ENCODE measurements around the gene CELSR2.
"Not testable (repeated sequence)": the region's sequence is repeated elsewhere in the genome, so short reads cannot be mapped to it uniquely, and the experiment has no call there.

Gene CELSR2, protein sequence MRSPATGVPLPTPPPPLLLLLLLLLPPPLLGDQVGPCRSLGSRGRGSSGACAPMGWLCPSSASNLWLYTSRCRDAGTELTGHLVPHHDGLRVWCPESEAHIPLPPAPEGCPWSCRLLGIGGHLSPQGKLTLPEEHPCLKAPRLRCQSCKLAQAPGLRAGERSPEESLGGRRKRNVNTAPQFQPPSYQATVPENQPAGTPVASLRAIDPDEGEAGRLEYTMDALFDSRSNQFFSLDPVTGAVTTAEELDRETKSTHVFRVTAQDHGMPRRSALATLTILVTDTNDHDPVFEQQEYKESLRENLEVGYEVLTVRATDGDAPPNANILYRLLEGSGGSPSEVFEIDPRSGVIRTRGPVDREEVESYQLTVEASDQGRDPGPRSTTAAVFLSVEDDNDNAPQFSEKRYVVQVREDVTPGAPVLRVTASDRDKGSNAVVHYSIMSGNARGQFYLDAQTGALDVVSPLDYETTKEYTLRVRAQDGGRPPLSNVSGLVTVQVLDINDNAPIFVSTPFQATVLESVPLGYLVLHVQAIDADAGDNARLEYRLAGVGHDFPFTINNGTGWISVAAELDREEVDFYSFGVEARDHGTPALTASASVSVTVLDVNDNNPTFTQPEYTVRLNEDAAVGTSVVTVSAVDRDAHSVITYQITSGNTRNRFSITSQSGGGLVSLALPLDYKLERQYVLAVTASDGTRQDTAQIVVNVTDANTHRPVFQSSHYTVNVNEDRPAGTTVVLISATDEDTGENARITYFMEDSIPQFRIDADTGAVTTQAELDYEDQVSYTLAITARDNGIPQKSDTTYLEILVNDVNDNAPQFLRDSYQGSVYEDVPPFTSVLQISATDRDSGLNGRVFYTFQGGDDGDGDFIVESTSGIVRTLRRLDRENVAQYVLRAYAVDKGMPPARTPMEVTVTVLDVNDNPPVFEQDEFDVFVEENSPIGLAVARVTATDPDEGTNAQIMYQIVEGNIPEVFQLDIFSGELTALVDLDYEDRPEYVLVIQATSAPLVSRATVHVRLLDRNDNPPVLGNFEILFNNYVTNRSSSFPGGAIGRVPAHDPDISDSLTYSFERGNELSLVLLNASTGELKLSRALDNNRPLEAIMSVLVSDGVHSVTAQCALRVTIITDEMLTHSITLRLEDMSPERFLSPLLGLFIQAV (N-terminal part only)

DNA sequence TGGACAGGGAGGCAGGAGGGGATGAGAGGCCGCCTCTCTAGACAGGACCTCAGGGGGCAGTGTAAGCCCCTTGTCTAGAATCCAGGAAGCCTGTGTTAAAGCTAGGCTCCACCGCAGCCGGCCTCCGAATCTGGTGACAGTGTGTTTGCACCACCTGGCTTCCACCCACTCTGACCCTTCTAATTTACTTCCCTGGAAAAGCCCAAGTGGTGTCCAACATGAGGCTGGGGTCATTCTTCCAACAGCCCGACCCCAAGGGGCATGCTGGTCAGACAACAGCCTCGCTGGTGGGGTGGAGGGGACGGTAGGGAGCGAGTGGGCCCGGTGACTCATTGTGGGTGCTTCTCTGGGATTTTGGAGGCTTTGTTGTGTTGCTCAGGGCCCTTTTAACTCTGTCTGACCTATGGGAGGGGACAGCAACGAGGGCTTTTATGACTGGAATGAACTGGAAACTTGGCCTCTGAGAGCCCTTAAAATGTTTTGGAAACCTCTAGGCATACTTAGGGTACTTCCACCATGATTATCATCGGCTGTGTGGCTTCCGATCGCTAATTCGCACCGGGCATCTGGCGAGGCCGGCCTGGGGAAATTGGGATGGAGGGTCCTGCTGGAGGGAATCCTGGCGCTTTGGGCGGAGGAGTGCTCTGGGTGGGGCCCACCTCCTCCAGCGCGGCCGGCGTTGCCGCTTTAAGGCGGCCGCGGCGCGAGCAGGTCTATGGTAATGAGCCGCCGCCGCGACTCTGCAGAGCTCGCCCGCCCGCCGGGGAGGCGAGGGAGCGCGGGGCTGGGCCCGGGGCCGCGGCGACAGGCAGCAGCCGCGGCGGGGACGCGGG lies at the start of gene CELSR2:
Gene CELSR2 (plus strand): TSS at position 743 of the 833 bp plus-strand sequence. CDS start 541 bp downstream, outside the sequence.
- DNase-seq = peak; percentile 35

DNA sequence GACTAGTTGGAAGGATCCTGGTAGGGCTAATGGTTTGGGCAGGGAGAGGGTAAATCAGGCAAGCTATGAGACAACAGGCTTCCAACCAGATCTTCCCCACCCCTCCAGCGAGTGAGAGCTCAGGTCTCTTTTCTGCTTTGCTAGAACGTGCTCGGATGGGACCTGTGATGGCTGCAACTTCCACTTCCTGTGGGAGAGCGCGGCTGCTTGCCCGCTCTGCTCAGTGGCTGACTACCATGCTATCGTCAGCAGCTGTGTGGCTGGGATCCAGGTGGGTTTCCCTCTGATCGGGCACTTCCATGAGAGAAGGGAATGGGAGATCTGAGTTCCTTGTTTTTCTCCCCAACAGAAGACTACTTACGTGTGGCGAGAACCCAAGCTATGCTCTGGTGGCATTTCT lies 49.6 kb upstream of the CELSR2 start:
- no peak for DNase-seq

DNA sequence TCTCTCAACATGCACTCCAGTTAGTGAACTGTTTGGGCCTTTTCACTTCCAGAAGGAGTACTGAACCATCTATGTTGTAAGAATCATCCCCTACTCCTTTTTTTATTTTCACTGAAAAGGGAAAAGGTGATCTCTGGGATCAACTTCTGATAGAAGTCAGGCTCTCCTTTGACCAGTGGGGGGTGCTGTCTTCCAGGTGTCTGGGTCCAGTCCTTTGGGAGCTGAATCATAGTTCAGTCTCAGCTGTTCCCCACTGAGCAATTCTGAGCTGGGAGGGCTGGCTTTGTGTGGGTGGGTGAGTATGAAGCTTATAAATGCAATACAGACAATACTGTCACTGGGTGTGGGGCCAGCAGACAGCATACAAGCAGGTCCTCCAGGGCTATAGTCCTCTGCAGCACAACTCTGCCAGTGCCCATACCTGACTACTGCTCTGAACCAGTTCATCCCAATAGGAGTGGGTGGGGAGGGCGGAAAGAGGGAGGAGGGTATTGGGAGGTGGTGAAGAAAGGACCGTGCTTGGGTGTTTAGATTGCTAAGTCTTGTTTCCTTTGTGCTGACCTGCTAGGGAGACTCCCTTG lies 48.1 kb upstream of the CELSR2 start:
- DNase-seq = no peak

DNA sequence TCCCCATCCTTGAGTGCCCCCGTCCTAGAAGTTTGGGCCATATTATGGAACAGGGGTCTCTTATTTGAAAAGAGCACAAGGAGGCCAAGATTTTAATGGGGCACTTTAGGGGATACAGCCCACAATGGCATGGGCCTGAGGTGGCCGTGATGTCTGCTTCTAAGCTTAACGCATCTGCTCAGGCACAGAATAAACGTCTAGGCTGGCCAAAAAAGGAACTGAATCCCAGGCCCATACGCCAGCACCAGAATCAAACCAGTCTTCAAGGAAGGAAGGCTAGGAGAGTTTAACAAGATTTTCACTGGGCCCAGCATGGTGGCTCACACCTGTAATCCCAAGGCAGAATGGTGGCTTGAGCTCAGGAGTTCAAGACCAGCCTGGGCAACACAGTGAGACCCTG lies 44.9 kb upstream of the CELSR2 start:
- no peak for DNase-seq

DNA sequence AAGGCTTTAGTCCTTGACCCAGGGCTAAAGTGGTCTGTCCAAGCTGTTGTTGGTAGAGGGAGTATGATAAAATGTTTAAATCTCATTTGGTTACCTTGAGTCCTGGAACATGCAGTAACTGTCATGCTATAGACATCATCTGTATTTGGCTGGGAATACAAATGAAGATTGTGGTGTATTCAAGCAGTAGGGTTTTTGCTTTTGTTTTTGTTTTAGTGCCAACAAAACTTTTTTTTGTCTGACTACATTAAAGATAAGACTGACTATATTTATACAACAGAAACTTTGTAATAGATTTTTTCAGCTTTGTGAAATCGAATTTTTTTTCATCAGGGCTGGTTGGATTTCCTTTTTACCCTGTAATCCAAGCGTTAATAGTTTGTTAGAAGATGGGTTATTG lies 43.0 kb upstream of the CELSR2 start:
- no peak for DNase-seq

DNA sequence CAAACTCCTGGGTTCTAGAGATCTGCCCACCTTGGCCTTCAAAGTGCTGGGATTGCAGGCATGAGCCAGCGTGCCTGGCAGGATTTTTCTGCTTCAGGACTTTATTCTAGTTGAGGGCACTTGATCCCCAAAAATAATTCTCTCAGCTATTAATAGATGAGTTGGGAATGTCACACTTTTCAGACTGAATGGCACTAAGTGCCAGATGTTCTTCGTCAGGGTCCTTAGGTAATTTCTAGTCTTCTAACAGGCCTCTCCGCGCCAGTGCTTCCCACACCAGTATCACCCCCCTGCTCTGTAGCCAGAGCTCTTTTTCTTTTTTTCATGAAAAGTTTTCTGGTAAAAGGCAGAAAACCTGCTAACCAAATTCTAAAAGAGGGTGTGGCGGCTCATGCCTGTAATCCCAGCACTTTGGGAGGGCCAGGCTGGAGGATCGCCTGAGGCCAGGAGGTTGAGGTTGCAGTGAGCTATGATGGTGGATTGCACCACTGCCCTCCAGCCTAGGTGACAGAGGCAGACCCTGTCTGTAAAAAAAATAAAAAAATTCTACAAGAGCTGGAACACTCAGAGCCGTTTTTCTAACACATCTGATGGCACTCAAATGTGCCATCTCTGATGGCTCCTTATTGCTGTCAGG lies 41.8 kb upstream of the CELSR2 start:
- no peak for DNase-seq

DNA sequence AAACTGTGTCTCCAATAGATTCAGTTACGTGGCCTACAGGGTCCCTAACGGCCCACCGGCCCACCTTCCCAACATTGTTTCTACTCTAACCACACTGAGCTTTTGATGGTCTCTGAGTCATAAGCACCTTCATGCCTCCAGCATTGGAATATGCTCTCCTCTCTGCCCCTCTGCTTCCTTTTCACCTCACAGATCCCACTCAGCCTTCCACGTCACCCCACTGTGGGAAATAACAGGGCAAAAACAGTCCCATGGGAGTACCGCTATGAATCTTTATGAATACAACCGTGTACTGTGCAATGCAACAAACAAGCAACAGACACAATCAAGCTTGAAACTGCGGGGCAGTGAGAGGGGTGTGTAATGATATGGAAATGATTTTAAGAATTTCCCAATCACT lies 40.9 kb upstream of the CELSR2 start:
- no peak for DNase-seq

DNA sequence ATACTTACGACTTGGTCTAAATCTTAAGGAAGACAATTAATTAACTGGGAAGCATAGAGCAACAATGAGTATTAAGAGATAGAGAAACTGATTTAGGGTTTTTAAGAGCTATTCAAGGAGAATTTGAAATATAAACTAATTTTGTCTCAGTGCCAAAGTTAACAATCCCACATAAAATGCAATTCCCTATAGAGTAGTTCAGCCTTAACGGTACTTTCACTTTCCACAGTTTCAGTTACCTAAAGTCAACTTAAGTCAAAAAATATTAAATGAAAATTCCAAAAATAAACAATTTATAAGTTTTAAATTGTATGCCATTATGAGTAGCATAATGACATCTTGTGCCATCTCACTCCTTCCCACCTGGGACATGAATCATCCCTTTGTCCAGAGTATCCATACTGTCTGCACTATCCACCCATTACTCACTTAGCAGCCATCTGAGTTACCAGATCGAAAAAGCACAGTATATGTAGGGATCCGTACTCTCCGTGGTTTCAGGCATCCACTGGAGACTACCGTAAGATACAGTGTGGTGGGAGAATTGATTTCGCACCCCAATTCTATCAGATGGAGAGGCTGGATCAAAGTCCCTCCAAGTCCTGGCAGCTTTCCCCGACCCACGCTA lies 40.4 kb upstream of the CELSR2 start:
- DNase-seq = no peak

DNA sequence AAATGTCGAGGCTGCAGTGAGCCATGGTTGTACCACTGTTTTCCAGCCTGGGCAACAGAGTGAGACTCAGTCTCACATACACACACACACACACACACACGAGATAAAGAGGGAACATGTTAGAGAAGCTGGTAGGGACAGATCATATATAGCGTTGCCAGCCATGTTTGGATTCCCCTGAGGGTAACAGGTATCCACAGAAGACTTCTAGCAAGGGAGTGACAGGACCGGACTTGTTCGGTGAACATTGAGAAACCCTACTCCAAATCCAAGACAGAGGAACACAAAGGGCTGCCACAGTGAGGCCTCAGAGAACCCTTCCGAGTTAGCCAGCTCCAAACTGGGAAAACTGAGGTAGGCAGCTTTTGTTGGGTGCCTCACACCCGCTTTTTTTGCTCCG lies 39.3 kb upstream of the CELSR2 start:
- no peak for DNase-seq

DNA sequence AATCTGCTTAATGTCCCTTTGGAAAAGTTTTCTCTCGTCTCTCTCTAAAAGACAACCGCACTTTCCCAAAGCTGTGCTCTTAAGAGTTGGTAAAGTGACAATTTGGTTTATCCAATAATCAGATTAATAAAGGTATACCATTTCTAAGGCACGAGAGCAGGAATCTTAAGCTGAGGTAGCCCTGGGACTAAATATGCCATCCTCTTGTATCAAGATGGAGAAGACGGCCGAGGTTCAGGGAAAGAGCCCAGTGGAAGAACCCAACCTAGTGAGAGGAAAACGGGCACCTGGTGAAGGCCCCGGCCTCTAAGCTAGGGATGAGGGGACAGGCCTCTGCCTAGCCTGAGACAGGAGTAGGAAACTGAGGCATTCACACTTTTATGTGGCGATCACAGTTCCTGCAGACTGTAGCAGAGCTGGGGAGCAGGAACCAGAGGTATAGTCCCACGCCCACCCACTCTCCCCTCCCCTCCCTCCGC lies 36.0 kb upstream of the CELSR2 start:
- DNase-seq = no peak

DNA sequence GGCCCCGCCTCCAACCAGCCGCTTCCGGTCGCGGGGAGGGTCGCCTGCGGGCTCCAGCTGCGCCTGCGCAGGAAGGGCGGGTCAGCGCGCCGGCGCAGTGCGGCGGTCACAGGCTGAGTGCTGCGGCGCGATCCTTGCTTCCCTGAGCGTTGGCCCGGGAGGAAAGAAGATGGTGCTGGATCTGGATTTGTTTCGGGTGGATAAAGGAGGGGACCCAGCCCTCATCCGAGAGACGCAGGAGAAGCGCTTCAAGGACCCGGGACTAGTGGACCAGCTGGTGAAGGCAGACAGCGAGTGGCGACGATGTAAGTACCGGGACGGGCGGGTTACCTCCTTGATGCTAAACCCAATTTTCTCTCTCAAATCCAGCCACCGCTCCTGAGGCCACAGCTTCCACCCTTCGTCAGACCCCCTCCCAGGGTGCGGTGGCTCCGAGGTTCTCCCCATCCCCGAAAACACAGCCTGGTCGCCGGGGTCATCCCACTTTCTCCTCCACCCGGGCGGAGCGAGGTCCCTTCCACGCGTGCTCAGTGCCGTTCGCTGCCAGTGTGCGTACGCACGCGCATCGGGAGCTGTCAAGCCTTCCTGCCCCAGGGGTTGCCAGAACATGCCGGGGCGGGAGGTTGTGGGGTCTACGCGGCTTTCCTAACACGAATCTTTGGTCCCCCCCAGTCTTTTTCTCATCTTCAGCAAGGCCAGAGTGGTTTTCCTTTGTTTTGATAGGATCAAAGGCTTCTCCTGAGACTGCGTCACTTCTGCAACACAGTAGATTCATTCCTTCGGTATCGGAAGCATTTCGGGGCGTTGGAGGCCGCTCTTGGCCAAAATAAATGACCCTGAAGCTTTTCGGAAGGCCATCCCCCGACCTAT lies 35.3 kb upstream of the CELSR2 start, which contains the start of gene SARS1:
Gene SARS1 (plus strand): TSS at position 95 of the 870 bp plus-strand sequence. CDS start 75 bp downstream, at position 170.
- peak; percentile 83 for DNase-seq

DNA sequence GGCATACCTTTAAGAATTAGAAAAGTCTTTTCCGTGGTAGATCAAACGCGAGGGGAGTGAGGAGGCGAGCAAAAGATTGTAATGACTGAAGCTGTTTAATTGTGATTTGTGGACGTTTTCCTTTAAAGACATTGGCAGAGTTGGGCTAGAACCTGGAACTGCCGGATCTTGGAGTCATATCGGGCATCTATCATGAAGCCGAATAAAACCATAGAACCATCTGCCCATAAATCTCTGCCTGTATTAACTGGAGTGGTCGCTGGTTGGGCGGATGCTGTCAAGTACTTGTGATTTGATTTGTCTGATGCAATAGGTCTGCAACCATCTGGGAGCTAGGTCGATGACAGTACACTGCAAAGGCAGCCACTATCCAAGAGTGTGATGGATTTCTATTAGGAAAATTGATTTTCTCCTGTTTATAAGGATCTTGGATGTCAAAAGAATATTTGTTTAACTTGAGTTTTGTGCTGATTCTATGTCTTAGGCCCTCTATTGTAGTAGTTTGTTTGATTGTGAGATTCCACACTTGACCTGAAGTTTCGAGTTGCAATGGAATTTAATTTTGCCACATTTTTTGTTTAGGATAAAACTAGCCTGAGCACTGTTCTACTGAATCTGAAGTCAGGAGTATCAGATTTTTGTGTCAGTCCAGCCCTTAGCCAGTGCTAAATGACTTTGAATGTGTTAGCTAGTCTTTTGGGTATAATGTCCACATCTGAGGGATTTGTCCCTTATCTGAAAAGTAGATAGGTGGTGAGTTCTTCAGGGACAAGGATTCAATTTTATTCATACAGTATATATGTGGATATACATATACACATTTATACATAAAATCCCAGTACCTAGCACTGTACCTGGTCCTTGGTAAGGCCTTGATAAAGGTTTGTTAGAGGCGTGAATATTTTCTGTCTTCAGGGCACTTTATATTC lies 34.4 kb upstream of the CELSR2 start:
- DNase-seq = no peak

DNA sequence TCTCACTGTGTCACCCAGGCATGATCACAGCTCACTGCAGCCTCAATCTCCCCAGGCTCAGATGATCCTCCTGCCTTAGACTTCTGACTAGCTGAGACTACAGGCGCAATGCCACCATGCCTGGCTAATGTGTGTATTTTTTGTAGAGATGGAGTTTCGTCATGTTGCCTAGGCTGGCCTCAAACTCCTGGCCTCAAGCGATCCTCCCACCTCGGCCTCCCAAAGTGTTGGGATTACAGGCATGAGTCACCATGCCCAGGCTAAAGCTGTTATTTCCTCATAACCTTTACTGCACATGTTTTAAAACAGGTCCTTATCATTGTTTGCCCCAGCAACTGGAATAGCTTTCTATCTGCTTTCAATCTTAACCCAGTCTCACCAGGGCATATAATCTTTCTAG lies 32.7 kb upstream of the CELSR2 start:
- DNase-seq = no peak

DNA sequence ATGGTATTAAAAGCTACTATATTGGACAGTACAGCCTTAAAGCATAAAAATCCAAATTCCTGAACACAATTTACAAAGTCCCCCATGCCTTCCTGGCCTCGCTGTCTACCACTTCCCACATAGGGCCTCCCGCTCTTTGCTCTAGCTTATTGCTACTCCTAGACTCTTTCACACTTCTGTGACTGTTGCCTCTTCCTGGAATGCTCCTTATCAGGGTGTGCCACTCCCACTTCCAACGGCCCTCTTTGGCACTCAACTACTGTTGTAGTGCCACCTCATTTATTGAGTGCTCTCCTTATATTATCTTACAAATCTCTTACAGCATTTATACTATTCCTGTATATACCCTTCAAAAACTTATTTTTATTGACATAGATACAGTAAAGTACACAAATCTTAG lies 30.8 kb upstream of the CELSR2 start:
- DNase-seq = no peak

DNA sequence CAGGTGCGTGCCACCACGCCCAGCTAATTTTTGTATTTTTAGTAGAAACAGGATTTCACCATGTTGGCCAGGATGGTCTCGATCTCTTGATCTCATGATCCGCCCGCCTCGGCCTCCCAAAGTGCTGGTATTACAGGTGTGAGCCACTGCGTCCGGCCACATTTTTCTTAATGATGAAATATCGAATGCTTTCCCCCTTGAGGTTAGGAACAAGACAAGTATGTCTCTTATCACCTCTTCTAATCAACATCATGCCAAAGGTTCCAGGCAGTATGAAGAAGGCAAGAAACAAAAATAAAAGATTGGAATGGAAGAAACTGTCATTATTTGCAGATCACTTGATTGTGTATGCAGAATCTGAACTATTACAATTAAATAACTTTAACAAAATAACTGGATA lies 28.1 kb upstream of the CELSR2 start:
- DNase-seq = not testable (repeated sequence)

DNA sequence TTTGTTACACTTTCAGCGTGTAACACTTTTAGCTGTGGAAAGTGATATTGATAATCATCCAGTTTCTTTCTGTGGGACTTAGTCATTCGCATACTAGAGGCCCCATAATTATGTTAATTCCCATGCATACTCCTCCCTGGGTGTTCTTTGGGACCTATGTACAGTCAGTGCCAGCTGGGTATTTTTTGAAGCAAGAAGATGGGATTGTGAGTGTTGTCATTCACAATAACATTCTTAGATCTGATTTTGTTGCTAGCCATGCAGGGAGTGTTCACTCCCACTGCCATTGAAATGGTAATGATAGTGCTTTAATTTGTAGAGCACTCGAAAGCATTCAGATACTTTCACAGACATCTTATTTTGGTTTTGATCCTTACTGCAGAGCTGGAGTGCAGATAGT lies 24.0 kb upstream of the CELSR2 start:
- DNase-seq = no peak

DNA sequence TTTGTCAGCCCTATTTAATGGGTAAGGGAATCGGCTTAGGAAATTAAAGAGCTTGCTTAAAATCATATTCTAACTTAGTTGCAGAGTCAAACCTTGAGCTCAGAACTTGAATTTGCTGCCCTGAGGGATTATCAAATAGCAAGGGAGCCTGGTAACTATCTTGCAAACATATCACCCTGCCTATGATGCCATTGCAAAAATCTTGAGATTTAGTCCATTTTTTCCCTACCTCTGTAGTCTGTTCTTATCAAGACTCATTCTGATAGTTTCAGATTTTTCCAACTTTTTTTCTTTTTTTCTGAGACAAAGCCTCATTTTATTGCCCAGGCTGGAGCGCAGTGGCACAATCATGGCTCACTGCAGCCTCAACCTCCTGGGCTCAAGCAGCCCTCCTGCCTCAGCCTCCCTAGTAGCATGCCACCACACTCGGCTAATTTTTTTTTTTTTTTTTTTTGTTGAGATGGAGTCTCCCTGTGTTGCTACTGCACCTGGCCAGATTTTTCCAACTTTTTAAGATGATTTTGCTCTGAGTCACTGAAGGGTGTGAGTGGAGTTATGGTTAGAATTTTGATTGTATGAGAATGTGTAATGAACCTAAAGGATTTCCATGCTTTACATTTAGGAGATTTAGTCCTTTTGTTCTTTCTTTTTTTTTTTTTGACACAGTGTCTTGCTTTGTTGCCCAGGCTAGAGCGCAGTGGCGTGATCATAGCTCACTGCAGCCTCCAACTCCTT lies 23.5 kb upstream of the CELSR2 start:
- DNase-seq = no peak

DNA sequence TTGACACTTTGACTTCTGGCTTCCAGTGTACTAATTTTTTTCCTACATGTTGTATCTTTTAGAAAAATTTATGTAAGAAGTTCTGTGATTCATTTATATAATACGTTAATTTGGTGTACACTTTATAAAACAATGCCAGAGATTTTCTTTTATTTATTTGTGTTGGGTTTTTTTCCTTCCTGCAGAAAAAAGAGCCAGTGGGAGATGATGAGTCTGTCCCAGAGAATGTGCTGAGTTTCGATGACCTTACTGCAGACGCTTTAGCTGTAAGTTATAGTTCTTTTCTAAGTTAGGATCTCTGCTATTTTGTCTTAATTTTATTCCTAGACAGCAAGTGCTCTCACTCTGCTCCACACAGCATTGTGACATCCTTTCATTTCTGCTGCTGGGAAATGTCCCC lies 21.2 kb upstream of the CELSR2 start:
- DNase-seq = no peak

Data from activated CD4-positive, alpha-beta T cell treated with anti-CD3 and anti-CD28 coated beads for 1 hour (primary cell).